Gastrocnemius medialis (tissue), 4 donors: ENCODE data around the gene LIFR. TPM values are rescaled to one million over a fixed set of nuclear protein-coding genes. Genes with fewer than 3 reads are reported as not detected.

Source experiments
- ATAC-seq, 2 donors: fragments of 150-250 bp; one replicate each; pipeline ENCODE4 v1.9.1; 2016
- DNase-seq, 2 donors: peaks; one replicate each; pipeline ENCODE4 v3.0.0-alpha.2; 2019
- H3K27ac ChIP-seq, 4 donors: fragments of 200-600 bp; sonication (generic); 1 replicate in 1 of 4; 2 replicates in 3 of 4; pipeline ENCODE4 v1.5.1; 2016 to 2018; ENCODE audit warnings: mild to moderate bottlenecking in 2 of 4, moderate library complexity in 1 of 4
- H3K27me3 ChIP-seq, 3 donors: fragments of 200-600 bp; sonication (generic) in 2 of 3; 1 replicate in 1 of 3; 2 replicates in 2 of 3; pipeline versions ENCODE4 v1.5.1 to v1.6.0; 2016 to 2019; ENCODE audit warnings: mild to moderate bottlenecking in 1 of 3, moderate library complexity in 1 of 3
- H3K36me3 ChIP-seq, 2 donors: fragments of 200-600 bp; sonication (generic) in 1 of 2; one replicate each; pipeline ENCODE4 v1.5.1; 2017 to 2018
- H3K4me1 ChIP-seq, 2 donors: fragments of 200-600 bp; sonication (generic) in 1 of 2; one replicate each; pipeline ENCODE4 v1.5.1; 2016 to 2017; ENCODE audit warnings: mild to moderate bottlenecking in 2 of 2
- H3K4me3 ChIP-seq, 4 donors: fragments of 200-600 bp; sonication (generic) in 3 of 4; 1 replicate in 1 of 4; 2 replicates in 3 of 4; pipeline ENCODE4 v1.5.1; 2016 to 2019; ENCODE audit warnings: mild to moderate bottlenecking in 2 of 4
- H3K9me3 ChIP-seq, 3 donors: fragments of 200-600 bp; sonication (generic) in 2 of 3; 1 replicate in 1 of 3; 2 replicates in 2 of 3; pipeline ENCODE4 v1.5.1; 2016 to 2019
- CTCF ChIP-seq, 5 experiments: fragments of 450-650 bp in 3 of 5; fragments of 200-600 bp in 2 of 5; sonication (generic) in 2 of 5; IDR thresholded peaks in 4 of 5; conservative IDR thresholded peaks in 1 of 5; 1 replicate in 4 of 5; 2 replicates in 1 of 5; pipeline ENCODE4 v1.5.1; 2016 to 2019; ENCODE audit warnings: antibody characterized with exemption in 5 of 5, mild to moderate bottlenecking in 3 of 5, moderate library complexity in 3 of 5
- POLR2A ChIP-seq, 2 donors: fragments of 450-650 bp; IDR thresholded peaks; one replicate each; pipeline ENCODE4 v1.6.1; 2017; ENCODE audit warnings: antibody characterized with exemption in 2 of 2, mild to moderate bottlenecking in 2 of 2, moderate library complexity in 2 of 2
- in situ Hi-C, 4 donors: fragments of 200-750 bp; cut with MboI; loops; one replicate each; pipeline versions ENCODE4 v1.15.0 to v1.8.0; 2017; ENCODE audit warnings: low sequenced_read_pairs in 4 of 4
- intact Hi-C: fragments of 100-400 bp; cut with DNase I; formaldehyde crosslinking; loops from one replicate; pipeline ENCODE4 v1.15.1; 2023; ENCODE audit warnings: low total_unique reads
- total RNA-seq, 4 donors: library from RNA; depleted of rRNA; stranded (reverse); fragments of >200 nt; gene quantifications; one replicate each; pipeline versions ENCODE4 v1.1.0 to v1.2.3, GENCODE V29; 2016

The LIFR gene
- total RNA-seq, 4 donors from 2014 or later, result 80.0 to 233 (median 89.5) TPM

- ATAC-seq (no peak), DNase-seq (no peak)
- Histone ChIP-seq H3K27me3 (no peaks in the 10 kb centered on the region), H3K4me3 (no peak overlapping the region), H3K27ac (no peak overlapping the region), H3K9me3 (no peaks in the 10 kb centered on the region), H3K36me3 (no peaks in the 10 kb centered on the region), H3K4me1 (peaks cover 5 to 28% of the 10 kb centered on the region in 2 donors)
- no peak for TF ChIP-seq POLR2A (IDR thresholded peaks at IDR 0.05)
- TF ChIP-seq CTCF (IDR thresholded peaks at IDR 0.05 in 4 of 5, conservative IDR thresholded peaks at IDR 0.05 in 1 of 5), result no peak
- in situ Hi-C loops, result loop anchor here in 2 of 4 donors (10.0 to 25.0 kb wide), 2 partner anchors 100 to 102 kb away; no protein-coding TSS in a partner anchor
- intact Hi-C loops, result no loop called here
Measured at GRCh38 chr5:38562444-38563210, 6.2 kb upstream of the LIFR start.

- Histone ChIP-seq H3K4me1 (peaks cover 6 to 36% of the 10 kb centered on the region in 2 donors), H3K27me3 (no peaks in the 10 kb centered on the region), H3K9me3 (no peaks in the 10 kb centered on the region), H3K36me3 (no peaks in the 10 kb centered on the region), H3K4me3 (no peak overlapping the region), H3K27ac (no peak overlapping the region)
- in situ Hi-C loops (loop anchor here in 1 of 4 donors (25.0 kb wide), 1 partner anchor 103 kb away; no protein-coding TSS in a partner anchor), intact Hi-C loops (loop anchor here (5.0 to 10.0 kb wide), 2 partner anchors 92 to 515 kb away; partner anchors contain the start of gene RICTOR)
- TF ChIP-seq CTCF (IDR thresholded peaks at IDR 0.05 in 4 of 5, conservative IDR thresholded peaks at IDR 0.05 in 1 of 5) (no peak), POLR2A (IDR thresholded peaks at IDR 0.05) (no peak)
- DNase-seq (no peak), ATAC-seq (no peak)
Measured at GRCh38 chr5:38559428-38559827, 3.0 kb upstream of the LIFR start.

DNA sequence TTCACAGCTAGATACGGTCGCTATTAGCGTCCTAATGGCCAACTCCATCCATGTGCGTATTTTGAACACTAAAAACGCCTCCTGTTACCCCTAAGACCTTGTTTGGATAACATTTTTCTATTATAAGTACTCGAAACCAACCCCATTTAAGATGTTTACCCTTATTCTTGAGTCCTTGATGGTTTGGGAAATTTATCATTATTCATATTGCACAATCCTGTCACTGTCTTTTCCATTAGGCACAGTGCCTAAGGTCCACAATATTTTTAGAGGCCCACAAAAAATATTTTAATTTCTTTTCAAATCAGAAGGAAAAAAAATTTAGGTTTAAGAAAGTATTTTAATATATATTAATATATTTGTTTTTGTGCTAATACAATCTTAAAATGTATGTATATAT lies 1.3 kb upstream of the LIFR start:
- ATAC-seq, result no peak
- Histone ChIP-seq H3K9me3 (no peaks in the 10 kb centered on the region), H3K27ac (peak overlapping the region; percentile 97 to 99 (median 98)), H3K4me3 (peak overlapping the region; percentile 83 to 94 (median 88)), H3K36me3 (no peaks in the 10 kb centered on the region), H3K27me3 (no peaks in the 10 kb centered on the region), H3K4me1 (peaks cover 10 to 40% of the 10 kb centered on the region in 2 donors)
- no peak for DNase-seq
- TF ChIP-seq POLR2A (IDR thresholded peaks at IDR 0.05) (no peak), CTCF (IDR thresholded peaks at IDR 0.05 in 4 of 5, conservative IDR thresholded peaks at IDR 0.05 in 1 of 5) (no peak)
- in situ Hi-C loops, result loop anchor here in 1 of 4 donors (25.0 kb wide), 1 partner anchor 105 kb away; no protein-coding TSS in a partner anchor
- intact Hi-C loops, result loop anchor here (2.0 to 10.0 kb wide), 3 partner anchors 90 to 517 kb away; partner anchors contain the start of gene RICTOR

- no peaks in the 10 kb centered on the region for H3K27me3 ChIP-seq
- peak; percentile 21 to 48 for ATAC-seq
Measured at GRCh38 chr5:38557308-38557710, 863 bp upstream of the LIFR start.

More at GRCh38 chr5:38557308-38557710, 863 bp upstream of the LIFR start:
- Histone ChIP-seq H3K36me3 (no peaks in the 10 kb centered on the region), H3K27ac (peak overlapping the region; percentile 97 to 99 (median 98)), H3K4me1 (peaks cover 15 to 45% of the 10 kb centered on the region in 2 donors), H3K9me3 (no peaks in the 10 kb centered on the region), H3K4me3 (peak overlapping the region; percentile 83 to 94 (median 88))
- no peak for DNase-seq
- intact Hi-C loops, result loop anchor here (2.0 to 10.0 kb wide), 3 partner anchors 90 to 517 kb away; partner anchors contain the start of gene RICTOR
- in situ Hi-C loops, result loop anchor here in 1 of 4 donors (25.0 kb wide), 1 partner anchor 105 kb away; no protein-coding TSS in a partner anchor
- TF ChIP-seq POLR2A (IDR thresholded peaks at IDR 0.05) (no peak), CTCF (IDR thresholded peaks at IDR 0.05 in 4 of 5, conservative IDR thresholded peaks at IDR 0.05 in 1 of 5) (no peak)
